GM10248 (cell line): ENCODE data around the gene OR13J1.

Experiments used
- CTCF ChIA-PET: fragments of 300-600 bp; sonication (Branson Sonifier 250); formaldehyde crosslinking; extraction: SDS; loops from one replicate; lab custom pipeline; 2021; ENCODE audit warnings: antibody characterized with exemption; lab: Yijun Ruan, JAX
- POLR2A ChIA-PET: fragments of 350-650 bp; sonication (Branson Sonifier 250); formaldehyde crosslinking; extraction: SDS; loops from one replicate; lab custom pipeline; 2020; ENCODE audit warnings: antibody characterized with exemption; lab: Yijun Ruan, JAX
- DNase-seq: peaks from one replicate; pipeline ENCODE4 v3.0.0; 2012; ENCODE audit errors: extremely low spot score
- TF ChIP-seq, protein P1 (sequence below): IDR thresholded peaks from 2 replicates; pipeline ENCODE4 v1.5.1; 2012; ENCODE audit warnings: mild to moderate bottlenecking, low read depth; ENCODE audit errors: extremely low read depth, missing control alignments, control extremely low read depth

The OR13J1 gene

DNA sequence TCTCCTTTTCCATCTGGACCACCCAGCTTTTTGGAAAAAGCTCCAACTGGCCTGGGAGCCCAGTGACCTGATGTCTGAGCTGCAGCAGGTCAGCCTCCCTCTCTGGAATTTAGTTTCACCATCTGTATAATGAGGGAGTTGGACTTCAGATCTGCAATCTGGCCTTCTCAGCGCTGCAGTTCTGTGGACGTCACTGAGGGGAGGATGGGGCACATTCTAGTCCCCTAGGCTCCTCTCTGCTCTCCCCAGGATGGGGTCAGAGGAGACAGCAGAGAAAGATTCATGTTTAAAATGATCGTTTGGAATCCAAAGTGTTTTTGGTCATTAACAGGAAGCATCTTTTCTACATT is 10.2 kb downstream of the OR13J1 start:
- TF ChIP-seq, protein P1, sequence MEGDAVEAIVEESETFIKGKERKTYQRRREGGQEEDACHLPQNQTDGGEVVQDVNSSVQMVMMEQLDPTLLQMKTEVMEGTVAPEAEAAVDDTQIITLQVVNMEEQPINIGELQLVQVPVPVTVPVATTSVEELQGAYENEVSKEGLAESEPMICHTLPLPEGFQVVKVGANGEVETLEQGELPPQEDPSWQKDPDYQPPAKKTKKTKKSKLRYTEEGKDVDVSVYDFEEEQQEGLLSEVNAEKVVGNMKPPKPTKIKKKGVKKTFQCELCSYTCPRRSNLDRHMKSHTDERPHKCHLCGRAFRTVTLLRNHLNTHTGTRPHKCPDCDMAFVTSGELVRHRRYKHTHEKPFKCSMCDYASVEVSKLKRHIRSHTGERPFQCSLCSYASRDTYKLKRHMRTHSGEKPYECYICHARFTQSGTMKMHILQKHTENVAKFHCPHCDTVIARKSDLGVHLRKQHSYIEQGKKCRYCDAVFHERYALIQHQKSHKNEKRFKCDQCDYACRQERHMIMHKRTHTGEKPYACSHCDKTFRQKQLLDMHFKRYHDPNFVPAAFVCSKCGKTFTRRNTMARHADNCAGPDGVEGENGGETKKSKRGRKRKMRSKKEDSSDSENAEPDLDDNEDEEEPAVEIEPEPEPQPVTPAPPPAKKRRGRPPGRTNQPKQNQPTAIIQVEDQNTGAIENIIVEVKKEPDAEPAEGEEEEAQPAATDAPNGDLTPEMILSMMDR = no peak
- POLR2A ChIA-PET = interaction anchor here (0.9 kb wide), 1 partner anchor 31 kb away, joined by 3 read pairs; the partner anchor contains the start of genes FAM221B and TMEM8B
- CTCF ChIA-PET = interaction anchor here (0.7 to 6.1 kb wide), 4 partner anchors 9 to 199 kb away, joined by 3 to 27 read pairs (median 4); no protein-coding TSS in a partner anchor
- no peak for DNase-seq

DNA sequence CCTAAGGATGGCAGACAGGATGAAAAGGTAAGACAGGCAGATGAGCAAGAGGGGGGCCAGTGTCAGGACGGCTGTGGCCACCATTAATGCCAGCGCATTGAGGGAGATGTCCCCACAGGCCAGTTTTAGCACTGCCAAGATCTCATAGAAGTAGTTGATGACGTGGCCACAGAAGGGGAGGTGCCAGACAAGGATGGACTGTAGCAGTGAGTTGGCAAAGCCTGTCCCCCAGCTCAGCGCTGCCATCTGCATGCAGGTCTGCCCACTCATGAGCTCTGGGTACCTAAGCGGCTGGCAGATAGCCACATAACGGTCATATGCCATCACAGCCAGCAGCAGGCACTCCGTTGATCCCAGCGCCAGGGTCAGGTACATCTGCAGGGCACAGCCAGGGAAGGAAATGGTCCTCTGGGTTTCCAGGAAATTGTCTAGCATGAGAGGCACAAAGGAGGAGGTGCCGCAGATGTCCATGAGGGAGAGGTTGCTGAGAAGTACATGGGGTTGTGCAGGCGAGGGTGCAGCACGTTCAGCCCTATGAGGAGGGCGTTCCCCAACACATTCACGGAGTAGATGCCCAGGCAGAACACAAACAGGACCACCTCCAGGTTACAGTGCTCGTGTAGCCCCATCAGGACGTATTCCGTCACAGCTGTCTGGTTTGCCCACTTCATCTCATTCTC is 10.8 kb downstream of the OR13J1 start:
- TF ChIP-seq, protein P1 = no peak
- ChIA-PET CTCF (interaction anchor here (0.7 to 6.1 kb wide), 6 partner anchors 8 to 198 kb away, joined by 3 to 27 read pairs (median 4); no protein-coding TSS in a partner anchor), POLR2A (interaction anchor here (0.9 kb wide), 1 partner anchor 31 kb away, joined by 3 read pairs; the partner anchor contains the start of genes FAM221B and TMEM8B)
- no peak for DNase-seq

DNA sequence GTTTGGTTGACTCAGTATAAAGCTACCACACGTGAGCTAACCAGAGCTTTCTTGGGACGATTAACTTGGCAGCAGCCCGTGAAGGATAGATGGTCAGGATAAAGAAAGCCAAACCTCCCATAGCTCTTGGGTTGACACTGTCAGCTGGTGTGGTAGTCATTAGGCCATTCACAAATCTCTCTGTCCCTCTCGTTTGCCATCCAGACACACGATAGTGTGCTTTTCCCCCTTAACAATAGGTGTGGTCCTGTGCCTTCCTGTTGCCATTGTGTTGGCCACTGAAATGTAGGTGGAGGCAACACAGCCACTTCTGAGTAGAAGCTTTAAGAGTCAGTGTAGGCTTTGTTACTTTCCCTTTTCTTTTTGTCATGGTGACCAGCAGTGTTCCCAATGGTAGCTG is 11.7 kb downstream of the OR13J1 start:
- POLR2A ChIA-PET = interaction anchor here (1.4 kb wide), 1 partner anchor 44 kb away, joined by 3 read pairs; the partner anchor contains the start of gene HINT2

DNA sequence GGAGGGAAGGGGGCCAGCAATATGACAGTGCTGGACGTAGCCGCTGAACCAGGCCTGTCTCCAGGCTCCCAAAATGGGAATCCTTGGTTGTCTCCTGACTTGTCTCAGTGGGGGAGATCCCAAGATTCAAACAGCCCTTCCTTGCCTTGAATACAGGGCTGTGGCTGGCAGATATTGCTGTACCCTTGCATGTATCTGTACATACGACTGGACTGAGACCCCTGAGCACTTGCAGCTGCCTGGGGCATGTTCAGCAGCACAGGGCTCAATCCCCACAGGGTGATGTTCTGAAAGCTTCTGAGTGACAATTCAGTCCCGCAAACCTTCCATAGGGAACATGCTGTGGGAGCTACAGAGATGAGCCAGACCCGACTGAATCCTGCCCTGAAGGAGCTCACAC is 13.3 kb downstream of the OR13J1 start:
- DNase-seq = no peak
- CTCF ChIA-PET = interaction anchor here (1.0 to 5.1 kb wide), 9 partner anchors 9 to 46 kb away, joined by 3 to 26 read pairs (median 4); partner anchors contain the start of gene SPAG8
- TF ChIP-seq, protein P1 = no peak
- POLR2A ChIA-PET = interaction anchor here (0.7 kb wide), 1 partner anchor 199 kb away, joined by 3 read pairs; the partner anchor contains the start of genes CCDC107 and RMRP

More for the DNA sequence above, 11.7 kb downstream of the OR13J1 start:
- TF ChIP-seq, protein P1 = no peak
- DNase-seq = no peak
- CTCF ChIA-PET = interaction anchor here (1.0 to 5.1 kb wide), 5 partner anchors 17 to 68 kb away, joined by 3 to 26 read pairs (median 7); no protein-coding TSS in a partner anchor

DNA sequence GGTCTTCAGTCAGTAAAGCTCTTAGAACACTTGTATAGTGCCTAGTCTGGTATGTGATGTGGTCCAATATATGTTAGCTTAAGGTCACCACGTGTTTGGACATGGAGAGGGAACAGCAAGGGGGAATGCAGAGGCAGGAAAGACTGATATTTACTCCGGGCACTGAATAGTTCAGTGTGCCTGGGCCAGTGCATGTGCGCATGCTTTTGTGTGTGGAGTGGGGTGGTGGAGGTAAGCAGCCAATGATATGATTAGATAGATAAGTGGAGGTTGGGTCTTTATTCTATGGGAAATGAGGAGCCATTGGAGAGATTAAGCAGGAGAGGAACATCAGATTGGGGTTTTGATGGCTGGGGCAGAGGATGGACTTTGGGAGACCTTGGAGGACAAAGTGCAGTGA is 14.0 kb downstream of the OR13J1 start:
- no peak for DNase-seq
- POLR2A ChIA-PET = interaction anchor here (0.7 kb wide), 1 partner anchor 198 kb away, joined by 3 read pairs; the partner anchor contains the start of genes CCDC107 and RMRP
- TF ChIP-seq, protein P1 = no peak
- CTCF ChIA-PET = interaction anchor here (1.1 to 5.1 kb wide), 6 partner anchors 11 to 32 kb away, joined by 3 to 26 read pairs (median 4); no protein-coding TSS in a partner anchor

DNA sequence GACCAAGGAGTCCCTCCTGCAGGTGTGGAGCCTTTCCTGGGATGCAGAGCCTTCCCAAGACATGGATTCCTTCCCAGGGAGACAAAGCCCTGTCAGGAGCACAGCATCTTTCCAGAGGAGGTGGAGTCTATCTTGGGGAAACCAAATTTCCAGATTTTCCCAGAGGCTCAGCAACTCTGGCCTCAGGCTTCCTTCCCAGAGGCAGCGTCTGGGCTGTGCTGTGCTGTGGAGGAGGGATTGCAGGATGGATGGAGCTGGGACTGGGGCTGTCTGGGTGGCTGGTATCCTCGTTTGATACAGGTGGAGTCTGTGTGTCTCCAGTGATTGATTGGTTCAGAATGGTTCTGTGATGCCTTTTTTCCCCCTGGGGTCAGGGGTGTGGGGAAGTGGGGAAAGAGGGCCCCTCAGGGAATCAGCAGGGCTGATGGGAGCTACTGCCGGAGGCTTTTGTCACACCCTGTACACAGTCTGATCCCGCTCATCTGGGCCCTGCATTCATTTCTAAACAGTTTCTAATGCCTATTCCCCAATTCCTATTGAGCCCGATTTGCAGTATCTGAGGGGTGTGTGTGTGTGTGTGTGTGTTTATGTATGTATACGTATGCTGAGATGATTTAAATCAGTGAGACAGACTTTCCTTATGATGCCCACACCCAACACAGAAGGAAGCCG is 16.0 kb downstream of the OR13J1 start:
- TF ChIP-seq, protein P1 = no peak
- ChIA-PET CTCF (interaction anchor here (3.8 to 5.8 kb wide), 3 partner anchors 27 to 28 kb away, joined by 22 to 26 read pairs (median 26); no protein-coding TSS in a partner anchor), POLR2A (no interaction called here)
- no peak for DNase-seq
